ENCODE data around the gene BAK1. TPM values are rescaled to one million over a fixed set of nuclear protein-coding genes. Genes with fewer than 3 reads are reported as not detected.

BAK1 gene
- total RNA-seq, 1 experiment from 2014 or later, result 18.9 TPM

- H4K20me1 ChIP-seq (ENCODE audit: insufficient read depth), result no peaks in the 10 kb centered on the region
- ATAC-seq (no peak), DNase-seq (ENCODE audit: low read depth, low spot score) (no peak)
- RAD21 ChIA-PET (ENCODE audit: low non-redundant PET in 1 of 2, low total read pairs in 2 of 2, uncharacterized antibody in 2 of 2, unreplicated experiment in 2 of 2), result interaction anchor here (0.7 to 2.0 kb wide), 4 partner anchors 18 to 43 kb away, joined by 3 to 14 read pairs (median 4); partner anchors contain the start of gene ITPR3 (in 1 of the 2)
- H3K27me3 ChIP-seq (ENCODE audit: insufficient read depth, low read length), result no peaks in the 10 kb centered on the region
- peak overlapping the region; percentile 93 for H3K4me2 ChIP-seq (ENCODE audit: low read length)
- H3K79me2 ChIP-seq (ENCODE audit: insufficient read depth, low read length), result no peaks in the 10 kb centered on the region
- no peaks in the 10 kb centered on the region for H3K9me2 ChIP-seq (ENCODE audit: insufficient read depth)
- no peaks in the 10 kb centered on the region for H3K36me3 ChIP-seq (ENCODE audit: control insufficient read depth in 1 of 2, insufficient read depth in 2 of 2, low read length in 2 of 2)
- no TSS peak for BruUV-seq (replicated peaks)
- intact Hi-C loops (cut with micrococcal nuclease), result loop anchor here (5.0 to 10.0 kb wide), 3 partner anchors 33 to 565 kb away; partner anchors contain the start of gene ITPR3
- POLR2A ChIA-PET, result interaction anchor here (0.8 to 1.3 kb wide), 4 partner anchors 10 to 33 kb away, joined by 3 to 8 read pairs (median 6); no protein-coding TSS in a partner anchor
- H3K9me3 ChIP-seq (ENCODE audit: control insufficient read depth in 1 of 2, insufficient read depth in 1 of 2, low read depth in 1 of 2, low read length in 2 of 2), result no peaks in the 10 kb centered on the region
- no peak for TF ChIP-seq EZH2 (IDR thresholded peaks at IDR 0.05)
- CTCF ChIA-PET, result interaction anchor here (1.0 to 1.4 kb wide), 11 partner anchors 9 to 155 kb away, joined by 3 to 17 read pairs (median 7); partner anchors contain the start of gene BAK1
- H2AFZ ChIP-seq (ENCODE audit: low read depth, low read length, poor library complexity, severe bottlenecking), result no peak overlapping the region
- peak overlapping the region; percentile 71; the same call in 1 of the 2 replicates for H3K9ac ChIP-seq (ENCODE audit: low read length)
- H3K4me3 ChIP-seq (replicated peaks in 1 of 2; ENCODE audit: low read depth in 1 of 2, low read length in 2 of 2), result no peak overlapping the region
- peak overlapping the region; percentile 86 for H3K27ac ChIP-seq (ENCODE audit: low read depth, low read length)
- peaks cover 26 to 68% of the 10 kb centered on the region in 2 experiments for H3K4me1 ChIP-seq (ENCODE audit: control insufficient read depth in 1 of 2, insufficient read depth in 2 of 2, low read length in 2 of 2)
Observed at GRCh38 chr6:33589392-33589730, 9.3 kb upstream of the BAK1 start.

GRCh38 chr6:33588894-33589293, 8.8 kb upstream of the BAK1 start:
- DNase-seq (ENCODE audit: low read depth, low spot score) (no peak), ATAC-seq (no peak)
- no TSS peak for BruUV-seq (replicated peaks)
- Histone ChIP-seq H4K20me1 (ENCODE audit: insufficient read depth) (no peaks in the 10 kb centered on the region), H3K9me2 (ENCODE audit: insufficient read depth) (no peaks in the 10 kb centered on the region), H2AFZ (ENCODE audit: low read depth, low read length, poor library complexity, severe bottlenecking) (no peak overlapping the region), H3K27me3 (ENCODE audit: insufficient read depth, low read length) (no peaks in the 10 kb centered on the region), H3K4me1 (ENCODE audit: control insufficient read depth in 1 of 2, insufficient read depth in 2 of 2, low read length in 2 of 2) (peaks cover 26 to 68% of the 10 kb centered on the region in 2 experiments), H3K9me3 (ENCODE audit: control insufficient read depth in 1 of 2, insufficient read depth in 1 of 2, low read depth in 1 of 2, low read length in 2 of 2) (no peaks in the 10 kb centered on the region), H3K4me2 (ENCODE audit: low read length) (peak overlapping the region; percentile 93; the same call in 1 of the 2 replicates), H3K9ac (ENCODE audit: low read length) (peak overlapping the region; percentile 71; the same call in 1 of the 2 replicates), H3K79me2 (ENCODE audit: insufficient read depth, low read length) (no peaks in the 10 kb centered on the region), H3K36me3 (ENCODE audit: control insufficient read depth in 1 of 2, insufficient read depth in 2 of 2, low read length in 2 of 2) (no peaks in the 10 kb centered on the region), H3K4me3 (replicated peaks in 1 of 2; ENCODE audit: low read depth in 1 of 2, low read length in 2 of 2) (no peak overlapping the region), H3K27ac (ENCODE audit: low read depth, low read length) (peak overlapping the region; percentile 86; the same call in 1 of the 2 replicates)
- TF ChIP-seq CEBPB (IDR thresholded peaks at IDR 0.05; ENCODE audit: low read depth), result no peak
- intact Hi-C loops (cut with micrococcal nuclease), result loop anchor here (5.0 to 10.0 kb wide), 3 partner anchors 33 to 566 kb away; partner anchors contain the start of gene ITPR3
- CTCF ChIA-PET, result no interaction called here
- RAD21 ChIA-PET (ENCODE audit: low non-redundant PET in 1 of 2, low total read pairs in 2 of 2, uncharacterized antibody in 2 of 2, unreplicated experiment in 2 of 2), result interaction anchor here in 1 of 2 experiments (2.0 kb wide), 1 partner anchor 19 kb away, joined by 14 read pairs; no protein-coding TSS in a partner anchor
- POLR2A ChIA-PET, result no interaction called here

Data from HCT116 (cell line).